ENCODE results near the gene SDK1.

Gene SDK1

GRCh38 chr7:3564231-3564630 is 263.2 kb downstream of the SDK1 start:
- H3K27me3 ChIP-seq (ENCODE audit: insufficient read depth, low read length) = no peaks in the 10 kb centered on the region
- H3K14ac ChIP-seq (ENCODE audit: low read length) = no peak overlapping the region
- WGBS (ENCODE audit: extremely low coverage, insufficient coverage, insufficient read length) = no CpG with 5 or more reads among the region's 3 CpGs
- H3K36me3 ChIP-seq (ENCODE audit: control insufficient read depth in 1 of 2, insufficient read depth in 2 of 2, low read length in 2 of 2) = no peaks in the 10 kb centered on the region
- no peak overlapping the region for H4K12ac ChIP-seq (ENCODE audit: low read depth, low read length)
- H3K9me3 ChIP-seq (ENCODE audit: insufficient read depth, low read depth, low read length) = peaks cover 2% of the 10 kb centered on the region
- H3K9ac ChIP-seq (ENCODE audit: low read length) = no peak overlapping the region
- H4K91ac ChIP-seq (ENCODE audit: low read depth, low read length) = no peak overlapping the region
- H3K27ac ChIP-seq (ENCODE audit: low read depth, low read length) = no peak overlapping the region
- H3K4ac ChIP-seq (ENCODE audit: low read depth, low read length) = no peak overlapping the region
- no peak overlapping the region for H3K23ac ChIP-seq (ENCODE audit: low read length)
- no peak overlapping the region for H3K4me3 ChIP-seq (ENCODE audit: low read depth, low read length)
- peaks cover 3% of the 10 kb centered on the region for H3K79me1 ChIP-seq (ENCODE audit: low read length)
- no peaks in the 10 kb centered on the region for H3K79me2 ChIP-seq (ENCODE audit: control insufficient read depth, insufficient read depth, low read length, poor library complexity)
- H3K4me2 ChIP-seq (ENCODE audit: low read length) = no peak overlapping the region
- H2BK12ac ChIP-seq (ENCODE audit: low read length) = no peak overlapping the region
- no peak overlapping the region for H2BK120ac ChIP-seq (ENCODE audit: insufficient read depth, low read length, poor library complexity)
- no peak overlapping the region for H2BK5ac ChIP-seq (ENCODE audit: low read depth, low read length, poor library complexity)
- no peak overlapping the region for H2AK5ac ChIP-seq (ENCODE audit: low read length)
- no peak overlapping the region for H4K8ac ChIP-seq (ENCODE audit: low read depth, low read length)
- H3K4me1 ChIP-seq (ENCODE audit: control insufficient read depth in 1 of 2, insufficient read depth in 2 of 2, low read length in 2 of 2) = peaks cover 0 to 6% of the 10 kb centered on the region in 2 experiments
- no peak overlapping the region for H3K18ac ChIP-seq (ENCODE audit: low read length)
- no peak for DNase-seq
- H2AFZ ChIP-seq (ENCODE audit: insufficient read depth, low read length, poor library complexity) = no peak overlapping the region

GRCh38 chr7:3568516-3568915 is 267.5 kb downstream of the SDK1 start:
- no peaks in the 10 kb centered on the region for H3K79me2 ChIP-seq (ENCODE audit: control insufficient read depth, insufficient read depth, low read length, poor library complexity)
- DNase-seq = no peak
- H3K4me1 ChIP-seq (ENCODE audit: control insufficient read depth in 1 of 2, insufficient read depth in 2 of 2, low read length in 2 of 2) = peaks cover 0 to 7% of the 10 kb centered on the region in 2 experiments
- no peak overlapping the region for H3K14ac ChIP-seq (ENCODE audit: low read length)
- H3K4ac ChIP-seq (ENCODE audit: low read depth, low read length) = no peak overlapping the region
- H4K12ac ChIP-seq (ENCODE audit: low read depth, low read length) = no peak overlapping the region
- no peaks in the 10 kb centered on the region for H3K79me1 ChIP-seq (ENCODE audit: low read length)
- H3K23ac ChIP-seq (ENCODE audit: low read length) = no peak overlapping the region
- no peaks in the 10 kb centered on the region for H3K9me3 ChIP-seq (ENCODE audit: insufficient read depth, low read depth, low read length)
- no peak overlapping the region for H2BK120ac ChIP-seq (ENCODE audit: insufficient read depth, low read length, poor library complexity)
- H3K9ac ChIP-seq (ENCODE audit: low read length) = no peak overlapping the region
- H4K91ac ChIP-seq (ENCODE audit: low read depth, low read length) = no peak overlapping the region
- H3K27me3 ChIP-seq (ENCODE audit: insufficient read depth, low read length) = no peaks in the 10 kb centered on the region
- no peak overlapping the region for H3K4me3 ChIP-seq (ENCODE audit: low read depth, low read length)
- WGBS (ENCODE audit: extremely low coverage, insufficient coverage, insufficient read length) = no CpG with 5 or more reads among the region's 1 CpG
- no peak overlapping the region for H2BK5ac ChIP-seq (ENCODE audit: low read depth, low read length, poor library complexity)
- H4K8ac ChIP-seq (ENCODE audit: low read depth, low read length) = no peak overlapping the region
- no peak overlapping the region for H2AFZ ChIP-seq (ENCODE audit: insufficient read depth, low read length, poor library complexity)
- no peak overlapping the region for H3K27ac ChIP-seq (ENCODE audit: low read depth, low read length)
- no peaks in the 10 kb centered on the region for H3K36me3 ChIP-seq (ENCODE audit: control insufficient read depth in 1 of 2, insufficient read depth in 2 of 2, low read length in 2 of 2)
- no peak overlapping the region for H3K18ac ChIP-seq (ENCODE audit: low read length)
- H2AK5ac ChIP-seq (ENCODE audit: low read length) = no peak overlapping the region
- no peak overlapping the region for H3K4me2 ChIP-seq (ENCODE audit: low read length)
- H2BK12ac ChIP-seq (ENCODE audit: low read length) = no peak overlapping the region

DNA sequence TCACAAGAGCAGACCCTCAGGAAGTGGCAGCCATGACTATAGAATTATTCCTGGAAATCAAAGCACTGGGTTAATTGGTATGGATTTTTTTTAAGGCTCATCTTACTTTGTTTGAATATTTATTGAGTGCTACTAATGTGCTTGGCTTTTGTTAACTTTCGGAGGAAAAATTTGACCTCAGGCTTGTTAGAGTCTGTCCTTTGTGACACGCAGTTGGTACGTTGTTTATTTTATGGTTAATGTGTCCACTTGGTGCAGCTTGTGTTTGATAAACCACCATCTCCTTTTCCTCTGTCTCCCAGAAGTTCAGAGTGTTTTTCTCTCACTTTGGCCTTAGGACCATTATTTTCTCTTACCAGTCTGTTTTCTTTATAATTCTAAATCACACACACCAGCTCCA is 268.6 kb downstream of the SDK1 start:
- Histone ChIP-seq H3K14ac (ENCODE audit: low read length) (no peak overlapping the region), H4K91ac (ENCODE audit: low read depth, low read length) (no peak overlapping the region)
- no CpG with 5 or more reads among the region's 3 CpGs for WGBS (ENCODE audit: extremely low coverage, insufficient coverage, insufficient read length)

GRCh38 chr7:3573151-3573550 is 272.1 kb downstream of the SDK1 start:
- DNase-seq = no peak
- Histone ChIP-seq H2BK120ac (ENCODE audit: insufficient read depth, low read length, poor library complexity) (no peak overlapping the region), H3K9me3 (ENCODE audit: insufficient read depth, low read depth, low read length) (no peaks in the 10 kb centered on the region), H3K36me3 (ENCODE audit: control insufficient read depth in 1 of 2, insufficient read depth in 2 of 2, low read length in 2 of 2) (peaks cover 0 to 4% of the 10 kb centered on the region in 2 experiments), H3K27me3 (ENCODE audit: insufficient read depth, low read length) (no peaks in the 10 kb centered on the region), H4K12ac (ENCODE audit: low read depth, low read length) (no peak overlapping the region), H3K9ac (ENCODE audit: low read length) (no peak overlapping the region), H2AFZ (ENCODE audit: insufficient read depth, low read length, poor library complexity) (no peak overlapping the region), H3K79me2 (ENCODE audit: control insufficient read depth, insufficient read depth, low read length, poor library complexity) (no peaks in the 10 kb centered on the region), H3K18ac (ENCODE audit: low read length) (no peak overlapping the region), H3K23ac (ENCODE audit: low read length) (no peak overlapping the region), H3K4me2 (ENCODE audit: low read length) (no peak overlapping the region), H2AK5ac (ENCODE audit: low read length) (no peak overlapping the region), H3K4me1 (ENCODE audit: control insufficient read depth in 1 of 2, insufficient read depth in 2 of 2, low read length in 2 of 2) (peaks cover 3 to 7% of the 10 kb centered on the region in 2 experiments), H2BK12ac (ENCODE audit: low read length) (no peak overlapping the region), H4K8ac (ENCODE audit: low read depth, low read length) (no peak overlapping the region), H2BK5ac (ENCODE audit: low read depth, low read length, poor library complexity) (no peak overlapping the region), H3K4me3 (ENCODE audit: low read depth, low read length) (no peak overlapping the region), H3K27ac (ENCODE audit: low read depth, low read length) (no peak overlapping the region), H3K14ac (ENCODE audit: low read length) (no peak overlapping the region), H4K91ac (ENCODE audit: low read depth, low read length) (no peak overlapping the region), H3K79me1 (ENCODE audit: low read length) (no peaks in the 10 kb centered on the region), H3K4ac (ENCODE audit: low read depth, low read length) (no peak overlapping the region)
- WGBS (ENCODE audit: extremely low coverage, insufficient coverage, insufficient read length) = no CpG with 5 or more reads among the region's 6 CpGs

More for the DNA sequence above, 268.6 kb downstream of the SDK1 start:
- H3K4me3 ChIP-seq (ENCODE audit: low read depth, low read length) = no peak overlapping the region
- no peaks in the 10 kb centered on the region for H3K79me2 ChIP-seq (ENCODE audit: control insufficient read depth, insufficient read depth, low read length, poor library complexity)
- no peak overlapping the region for H3K18ac ChIP-seq (ENCODE audit: low read length)
- H4K12ac ChIP-seq (ENCODE audit: low read depth, low read length) = no peak overlapping the region
- no peak overlapping the region for H2AK5ac ChIP-seq (ENCODE audit: low read length)
- no peaks in the 10 kb centered on the region for H3K79me1 ChIP-seq (ENCODE audit: low read length)
- DNase-seq = no peak
- H3K36me3 ChIP-seq (ENCODE audit: control insufficient read depth in 1 of 2, insufficient read depth in 2 of 2, low read length in 2 of 2) = no peaks in the 10 kb centered on the region
- H2BK120ac ChIP-seq (ENCODE audit: insufficient read depth, low read length, poor library complexity) = no peak overlapping the region
- H3K4me1 ChIP-seq (ENCODE audit: control insufficient read depth in 1 of 2, insufficient read depth in 2 of 2, low read length in 2 of 2) = peaks cover 3 to 7% of the 10 kb centered on the region in 2 experiments
- no peak overlapping the region for H2BK5ac ChIP-seq (ENCODE audit: low read depth, low read length, poor library complexity)
- no peak overlapping the region for H4K8ac ChIP-seq (ENCODE audit: low read depth, low read length)
- no peak overlapping the region for H2AFZ ChIP-seq (ENCODE audit: insufficient read depth, low read length, poor library complexity)
- no peak overlapping the region for H2BK12ac ChIP-seq (ENCODE audit: low read length)
- H3K9me3 ChIP-seq (ENCODE audit: insufficient read depth, low read depth, low read length) = no peaks in the 10 kb centered on the region
- H3K9ac ChIP-seq (ENCODE audit: low read length) = no peak overlapping the region
- no peak overlapping the region for H3K23ac ChIP-seq (ENCODE audit: low read length)
- H3K27me3 ChIP-seq (ENCODE audit: insufficient read depth, low read length) = no peaks in the 10 kb centered on the region
- no peak overlapping the region for H3K4me2 ChIP-seq (ENCODE audit: low read length)
- peak overlapping the region; percentile 25 for H3K4ac ChIP-seq (ENCODE audit: low read depth, low read length)
- H3K27ac ChIP-seq (ENCODE audit: low read depth, low read length) = no peak overlapping the region

Measured in trophoblast cell (in vitro differentiated cells and primary cell).